Heart left ventricle (tissue), 13 donors: Measurements from ENCODE around the gene CD7.

Experiments
- POLR2A ChIP-seq, 2 donors: fragments of 450-650 bp; IDR thresholded peaks; one replicate each; pipeline ENCODE4 v1.6.1; 2017; ENCODE audit warnings: antibody characterized with exemption in 2 of 2, mild to moderate bottlenecking in 2 of 2, moderate library complexity in 2 of 2
- TF ChIP-seq, protein P1 (sequence below), 12 donors: fragments of 200-600 bp; sonication (generic) in 4 of 12; IDR thresholded peaks; one replicate each; pipeline versions ENCODE4 v1.5.0 to v1.8.0; 2018 to 2022; ENCODE audit warnings: antibody characterized with exemption in 12 of 12, mild to moderate bottlenecking in 5 of 12
- donor health status: ischemic (EF 13 %, LVEDD 7.1; RV severe dilation, severe dysfunction).
- donor health status: DM: no; HTN: yes; CAD: no.
- donor health status: DM: no; HTN: no; CAD: no.
- donor health status: ischemic (EF 25% LVEDD 6.9; RV normal size, moderate dysfunction).
- donor health status: ischemic (EF 25% LVEDD 5.7; RV mildly dilated, moderate dysfunction).
- donor health status: ischemic (EF 35%, LVEDD 5.7; RV mildly dilated, moderate dysfunction).
- donor health status: nonischemic (EF 11% LVEDD 7.7; RV severe dilation, severe dysfunction).
- donor health status: DM: yes; HTN: yes; CAD: no.
- donor health status: PGD.
- donor health status: ischemic (EF 29% LVEDD 5.4; RV normal size, mild dysfunction).
- donor health status: nonischemic (EF 23%, LVEDD 6.1; RV moderate dilation, normal function).

DNA sequence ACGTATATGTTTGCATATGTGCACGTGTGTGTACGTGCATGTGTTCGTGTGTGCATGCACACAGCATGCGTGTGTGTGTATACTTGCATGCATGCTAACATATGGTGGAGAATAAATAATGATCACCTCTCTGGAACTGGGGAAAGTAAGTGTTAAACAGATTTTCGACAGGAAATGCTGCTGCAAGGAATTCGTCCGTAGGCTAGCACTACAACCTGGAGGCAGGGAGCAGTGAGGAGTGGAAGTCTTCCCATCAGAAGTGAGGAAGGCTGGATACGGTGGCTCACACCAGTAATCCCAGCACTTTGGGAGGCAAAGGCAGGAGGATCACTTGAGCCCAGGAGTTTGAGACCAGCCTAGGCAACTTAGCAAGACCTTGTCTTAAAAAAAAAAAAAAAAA lies 39.1 kb downstream of the CD7 start:
- TF ChIP-seq, protein P1, sequence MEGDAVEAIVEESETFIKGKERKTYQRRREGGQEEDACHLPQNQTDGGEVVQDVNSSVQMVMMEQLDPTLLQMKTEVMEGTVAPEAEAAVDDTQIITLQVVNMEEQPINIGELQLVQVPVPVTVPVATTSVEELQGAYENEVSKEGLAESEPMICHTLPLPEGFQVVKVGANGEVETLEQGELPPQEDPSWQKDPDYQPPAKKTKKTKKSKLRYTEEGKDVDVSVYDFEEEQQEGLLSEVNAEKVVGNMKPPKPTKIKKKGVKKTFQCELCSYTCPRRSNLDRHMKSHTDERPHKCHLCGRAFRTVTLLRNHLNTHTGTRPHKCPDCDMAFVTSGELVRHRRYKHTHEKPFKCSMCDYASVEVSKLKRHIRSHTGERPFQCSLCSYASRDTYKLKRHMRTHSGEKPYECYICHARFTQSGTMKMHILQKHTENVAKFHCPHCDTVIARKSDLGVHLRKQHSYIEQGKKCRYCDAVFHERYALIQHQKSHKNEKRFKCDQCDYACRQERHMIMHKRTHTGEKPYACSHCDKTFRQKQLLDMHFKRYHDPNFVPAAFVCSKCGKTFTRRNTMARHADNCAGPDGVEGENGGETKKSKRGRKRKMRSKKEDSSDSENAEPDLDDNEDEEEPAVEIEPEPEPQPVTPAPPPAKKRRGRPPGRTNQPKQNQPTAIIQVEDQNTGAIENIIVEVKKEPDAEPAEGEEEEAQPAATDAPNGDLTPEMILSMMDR (IDR thresholded peaks at IDR 0.05) = no peak
- no peak for TF ChIP-seq POLR2A (IDR thresholded peaks at IDR 0.05)
